ENCODE data around the gene COQ9.

COQ9 gene

DNA sequence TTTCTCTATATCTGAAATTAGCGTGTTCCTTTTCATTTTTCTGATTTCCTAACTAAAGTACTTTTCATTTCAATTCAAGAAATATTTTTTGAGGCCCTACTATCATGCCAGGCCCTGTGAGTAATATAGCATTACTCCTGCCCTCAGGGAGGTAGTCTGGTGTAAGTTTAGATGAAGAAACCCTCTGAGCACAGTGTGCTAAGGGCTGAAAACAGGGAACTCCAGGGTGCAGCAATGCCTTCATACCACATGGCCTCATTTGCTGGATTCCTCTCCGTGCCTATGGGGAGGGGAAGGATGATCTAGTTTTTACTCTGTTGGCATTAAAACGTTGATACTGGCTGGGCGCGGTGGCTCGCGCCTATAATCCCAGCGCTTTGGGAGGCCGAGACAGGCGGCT is 4.7 kb downstream of the COQ9 start:
- no peak overlapping the region for H3K27ac ChIP-seq
- ChIA-PET POLR2A (ENCODE audit: low non-redundant PET) (no interaction called here), CTCF (interaction anchor here (1.2 kb wide), 1 partner anchor 10 kb away, joined by 4 read pairs; the partner anchor contains the start of gene POLR2C)
- DNase-seq (ENCODE audit: low spot score), result no peak
- TF ChIP-seq, protein P1, sequence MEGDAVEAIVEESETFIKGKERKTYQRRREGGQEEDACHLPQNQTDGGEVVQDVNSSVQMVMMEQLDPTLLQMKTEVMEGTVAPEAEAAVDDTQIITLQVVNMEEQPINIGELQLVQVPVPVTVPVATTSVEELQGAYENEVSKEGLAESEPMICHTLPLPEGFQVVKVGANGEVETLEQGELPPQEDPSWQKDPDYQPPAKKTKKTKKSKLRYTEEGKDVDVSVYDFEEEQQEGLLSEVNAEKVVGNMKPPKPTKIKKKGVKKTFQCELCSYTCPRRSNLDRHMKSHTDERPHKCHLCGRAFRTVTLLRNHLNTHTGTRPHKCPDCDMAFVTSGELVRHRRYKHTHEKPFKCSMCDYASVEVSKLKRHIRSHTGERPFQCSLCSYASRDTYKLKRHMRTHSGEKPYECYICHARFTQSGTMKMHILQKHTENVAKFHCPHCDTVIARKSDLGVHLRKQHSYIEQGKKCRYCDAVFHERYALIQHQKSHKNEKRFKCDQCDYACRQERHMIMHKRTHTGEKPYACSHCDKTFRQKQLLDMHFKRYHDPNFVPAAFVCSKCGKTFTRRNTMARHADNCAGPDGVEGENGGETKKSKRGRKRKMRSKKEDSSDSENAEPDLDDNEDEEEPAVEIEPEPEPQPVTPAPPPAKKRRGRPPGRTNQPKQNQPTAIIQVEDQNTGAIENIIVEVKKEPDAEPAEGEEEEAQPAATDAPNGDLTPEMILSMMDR (conservative IDR thresholded peaks at IDR 0.05; ENCODE audit: low read depth), result no peak

DNA sequence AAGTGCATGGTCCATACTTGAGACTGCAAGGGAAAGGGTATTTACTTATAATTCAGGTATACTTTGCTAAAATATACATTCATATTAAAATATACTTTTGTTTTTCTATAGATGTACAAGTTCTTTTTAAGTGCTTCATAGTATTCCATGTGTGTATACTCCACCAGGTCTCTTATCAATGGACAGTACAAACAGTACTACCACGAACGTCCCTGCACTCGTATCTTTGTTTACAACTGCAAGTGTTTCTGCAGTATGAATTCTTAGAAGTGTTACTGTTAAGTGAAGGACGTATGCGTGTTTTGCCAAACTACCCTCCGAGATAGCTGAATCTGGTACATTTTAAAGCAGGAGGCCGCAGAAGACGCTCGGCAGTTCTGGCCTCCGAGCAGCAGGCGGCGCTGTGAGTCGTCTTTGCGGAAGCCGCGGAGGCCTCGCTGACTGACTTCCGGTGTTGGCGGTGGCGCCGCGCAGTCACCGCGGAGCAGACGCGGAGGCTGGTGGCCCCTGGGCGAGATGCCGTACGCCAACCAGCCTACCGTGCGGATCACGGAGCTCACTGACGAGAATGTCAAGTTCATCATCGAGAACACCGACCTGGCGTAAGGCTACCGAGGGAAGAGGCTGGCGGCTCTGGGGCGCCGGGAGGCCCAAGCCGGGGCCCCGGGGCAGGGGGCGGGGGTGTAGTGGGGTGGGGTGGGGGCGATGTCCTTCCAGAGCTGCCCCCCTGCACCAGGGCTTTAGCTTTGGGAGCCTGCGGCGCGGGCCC is 15.1 kb downstream of the COQ9 start, which contains the start of gene POLR2C:
POLR2C (plus strand) TSS at position 471 of the 769 bp plus-strand sequence; CDS start at position 517, 46 bp downstream.
- POLR2A ChIA-PET (ENCODE audit: low non-redundant PET), result interaction anchor here (0.6 to 0.8 kb wide), 5 partner anchors 14 to 376 kb away, joined by 3 to 4 read pairs (median 3); partner anchors contain the start of genes CIAPIN1 and COQ9
- peak within 1 kb of the TSS; percentile 71 for H3K27ac ChIP-seq
- peak; percentile 81 for DNase-seq (ENCODE audit: low spot score)
- CTCF ChIA-PET, result interaction anchor here (0.6 to 2.2 kb wide), 15 partner anchors 9 to 550 kb away, joined by 3 to 14 read pairs (median 4); partner anchors contain the start of genes CIAPIN1 and COQ9
- TF ChIP-seq, protein P1 (conservative IDR thresholded peaks at IDR 0.05; ENCODE audit: low read depth), result peak; percentile 97

DNA sequence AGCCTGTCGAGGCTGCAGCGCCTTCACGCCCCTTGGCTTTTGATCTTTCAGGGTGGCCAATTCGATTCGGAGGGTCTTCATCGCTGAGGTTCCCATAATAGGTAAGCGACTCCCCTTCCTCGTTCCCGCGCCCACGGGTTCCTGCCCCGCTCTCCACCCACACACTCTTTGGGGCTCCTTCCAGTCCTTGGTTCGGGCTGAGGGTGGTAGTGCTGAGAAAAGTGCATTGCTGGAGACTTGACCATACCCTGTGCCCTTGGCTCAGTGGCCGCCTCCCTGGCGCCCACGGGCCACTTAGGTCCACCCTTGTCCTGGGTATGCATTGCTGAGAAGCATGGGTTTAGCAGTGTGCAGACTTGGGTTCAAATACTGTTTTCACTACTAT is 15.7 kb downstream of the COQ9 start:
- POLR2A ChIA-PET (ENCODE audit: low non-redundant PET), result interaction anchor here (0.6 to 0.8 kb wide), 3 partner anchors 14 to 376 kb away, joined by 3 to 4 read pairs (median 3); partner anchors contain the start of genes CIAPIN1 and COQ9
- no peak for DNase-seq (ENCODE audit: low spot score)
- TF ChIP-seq, protein P1 (conservative IDR thresholded peaks at IDR 0.05; ENCODE audit: low read depth), result no peak
- CTCF ChIA-PET, result interaction anchor here (0.7 to 2.2 kb wide), 8 partner anchors 8 to 56 kb away, joined by 3 to 14 read pairs (median 4); partner anchors contain the start of genes CIAPIN1 and COQ9
- H3K27ac ChIP-seq, result peak overlapping the region; percentile 71

DNA sequence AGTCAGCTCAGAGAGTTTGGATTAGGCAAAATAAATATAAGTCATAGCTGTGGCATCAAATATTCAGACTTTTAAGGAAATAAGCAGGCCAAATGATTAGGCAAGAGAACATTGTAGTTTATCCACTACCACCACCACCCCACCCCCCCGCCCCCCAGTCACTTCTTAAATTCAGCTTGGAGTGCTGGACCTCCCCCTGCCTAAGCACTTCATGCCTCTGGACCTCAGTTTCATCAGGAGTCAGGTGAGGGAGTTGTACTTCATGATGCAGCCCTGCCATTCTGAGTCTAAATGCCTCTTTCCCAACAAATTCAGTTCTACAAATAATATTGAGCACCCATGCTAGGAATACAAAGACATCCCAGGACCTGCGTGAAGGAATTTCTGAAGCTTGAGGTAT is 17.2 kb downstream of the COQ9 start:
- POLR2A ChIA-PET (ENCODE audit: low non-redundant PET), result no interaction called here
- CTCF ChIA-PET, result interaction anchor here (0.5 to 1.5 kb wide), 4 partner anchors 10 to 112 kb away, joined by 3 read pairs; partner anchors contain the start of genes CIAPIN1 and COQ9
- TF ChIP-seq, protein P1 (conservative IDR thresholded peaks at IDR 0.05; ENCODE audit: low read depth), result no peak
- H3K27ac ChIP-seq, result no peak overlapping the region
- no peak for DNase-seq (ENCODE audit: low spot score)

DNA sequence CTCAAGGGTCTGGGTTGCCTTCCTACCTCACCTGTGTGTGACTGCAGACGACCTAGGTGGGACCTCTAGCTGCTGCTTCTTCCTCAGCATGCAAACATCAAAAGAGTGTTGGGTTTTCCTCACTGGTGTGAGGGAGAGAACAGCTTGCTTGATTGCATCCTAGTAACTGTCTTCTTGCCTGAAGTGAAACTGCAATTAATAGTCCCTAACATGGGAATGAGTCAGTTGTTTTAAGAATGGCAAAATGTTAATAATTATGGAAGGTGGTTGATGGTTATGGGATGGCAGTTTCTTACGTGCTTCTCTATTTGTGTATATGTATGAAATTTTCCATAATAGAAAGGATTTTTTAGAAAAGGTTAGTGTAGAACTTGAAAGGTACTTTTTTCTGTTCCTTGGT is 21.1 kb downstream of the COQ9 start:
- H3K27ac ChIP-seq, result no peak overlapping the region
- DNase-seq (ENCODE audit: low spot score), result no peak
- CTCF ChIA-PET, result interaction anchor here (0.6 kb wide), 1 partner anchor 21 kb away, joined by 3 read pairs; no protein-coding TSS in a partner anchor
- TF ChIP-seq, protein P1 (conservative IDR thresholded peaks at IDR 0.05; ENCODE audit: low read depth), result no peak
- POLR2A ChIA-PET (ENCODE audit: low non-redundant PET), result no interaction called here

DNA sequence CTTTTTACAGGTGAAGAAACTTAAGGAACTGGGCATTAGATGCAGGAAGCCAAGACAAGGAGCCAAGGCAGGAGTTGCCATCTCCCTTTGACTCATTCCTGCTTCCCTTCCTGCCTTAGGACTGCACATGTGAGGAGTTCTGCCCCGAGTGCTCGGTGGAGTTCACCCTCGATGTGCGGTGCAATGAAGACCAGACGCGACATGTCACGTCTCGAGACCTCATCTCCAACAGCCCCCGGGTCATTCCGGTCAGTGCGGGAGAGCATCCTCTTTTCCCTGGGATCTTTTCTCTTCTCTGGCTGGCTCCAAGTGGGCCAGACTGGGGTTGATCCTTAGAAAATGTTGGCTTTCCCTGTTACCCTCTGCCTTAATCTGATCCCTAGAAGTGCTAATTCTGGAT is 21.8 kb downstream of the COQ9 start:
- TF ChIP-seq, protein P1 (conservative IDR thresholded peaks at IDR 0.05; ENCODE audit: low read depth), result no peak
- no peak overlapping the region for H3K27ac ChIP-seq
- no peak for DNase-seq (ENCODE audit: low spot score)
- ChIA-PET CTCF (interaction anchor here (0.6 kb wide), 1 partner anchor 20 kb away, joined by 3 read pairs; no protein-coding TSS in a partner anchor), POLR2A (ENCODE audit: low non-redundant PET) (no interaction called here)

Measured in RWPE1 (cell line).